Left lung (tissue), 10 donors: ENCODE results near the gene WNT10A. TPM values are rescaled to one million over a fixed set of nuclear protein-coding genes. Genes with fewer than 3 reads are reported as not detected.
"Not testable (repeated sequence)": the region's sequence is repeated elsewhere in the genome, so short reads cannot be mapped to it uniquely, and the experiment has no call there.

Experiments
- ATAC-seq: fragments of 200-7000 bp; cut with Tn5 transposase; one replicate; pipeline ENCODE4 v1.9.1; 2020; ENCODE audit warnings: moderate library complexity
- DNase-seq, 4 donors: peaks; one replicate each; pipeline ENCODE4 v3.0.0-alpha.2; 2013 to 2020
- H3K27ac ChIP-seq, 2 donors: fragments of 200-600 bp; sonication (generic) in 1 of 2; one replicate each; pipeline versions ENCODE4 v1.5.0 to v1.8.0; 2020 to 2021
- H3K27me3 ChIP-seq, 2 donors: fragments of 200-600 bp; sonication (generic) in 1 of 2; one replicate each; pipeline versions ENCODE4 v1.5.0 to v1.8.0; 2020 to 2021
- H3K36me3 ChIP-seq, 2 donors: fragments of 200-600 bp; sonication (generic) in 1 of 2; one replicate each; pipeline versions ENCODE4 v1.5.0 to v1.8.0; 2020 to 2021
- H3K4me1 ChIP-seq, 2 donors: fragments of 200-600 bp; one replicate each; pipeline ENCODE4 v1.8.0; 2021
- H3K4me3 ChIP-seq, 2 donors: fragments of 200-600 bp; sonication (generic) in 1 of 2; one replicate each; pipeline versions ENCODE4 v1.5.0 to v1.8.0; 2020 to 2021; ENCODE audit warnings: mild to moderate bottlenecking in 1 of 2
- H3K9me3 ChIP-seq, 2 donors: fragments of 200-600 bp; sonication (generic) in 1 of 2; one replicate each; pipeline versions ENCODE4 v1.5.0 to v1.8.0; 2020 to 2021
- CTCF ChIP-seq, 2 donors: fragments of 200-600 bp; sonication (generic) in 1 of 2; IDR thresholded peaks; one replicate each; pipeline versions ENCODE4 v1.5.0 to v1.8.0; 2021; ENCODE audit warnings: antibody characterized with exemption in 2 of 2
- intact Hi-C, 2 donors: fragments of 100-400 bp; cut with DNase I; formaldehyde crosslinking; loops; one replicate each; pipeline versions ENCODE4 v1.11.2 to v1.14.2; 2022
- polyA plus RNA-seq, 6 donors: library from polyadenylated mRNA; unstranded; fragments of 120-200 nt; gene quantifications; one replicate each; pipeline ENCODE4 v1.2.1, GENCODE V29; 2013; ENCODE audit not compliant: insufficient read length in 6 of 6
- total RNA-seq, 2 donors: library from RNA; stranded (reverse); fragmentation: NEBNext Ultra II Directional; extraction: Animal tissue kit (Norgen Biotek cat#: 25700); gene quantifications; one replicate each; pipeline ENCODE4 v1.2.1, GENCODE V29; 2021
- donor health status: DM: no; HTN: yes; CAD: no.
- donor health status: DM: no; HTN: no; CAD: no.

WNT10A gene
- total and polyA plus RNA-seq, 8 donors = 0.17 to 1.1 (median 0.38) TPM; not detected in 1

- Histone ChIP-seq H3K27ac (no peak overlapping the region), H3K36me3 (no peaks in the 10 kb centered on the region), H3K4me1 (no peaks in the 10 kb centered on the region), H3K9me3 (peaks cover 0 to 7% of the 10 kb centered on the region in 2 donors), H3K27me3 (peaks cover 0 to 39% of the 10 kb centered on the region in 2 donors), H3K4me3 (no peak overlapping the region)
- TF ChIP-seq CTCF (IDR thresholded peaks at IDR 0.05) = no peak
- no peak for DNase-seq
- ATAC-seq = no peak
- intact Hi-C loops = no loop called here
These were observed 47.2 kb downstream of the WNT10A start for GRCh38 chr2:218927876-218928275.

GRCh38 chr2:218930488-218930887 lies 49.8 kb downstream of the WNT10A start:
- H3K4me1 ChIP-seq, DNase-seq, H3K27ac ChIP-seq, H3K4me3 ChIP-seq, ATAC-seq, H3K36me3 ChIP-seq, intact Hi-C loops, H3K9me3 ChIP-seq: not testable (repeated sequence)
- H3K27me3 ChIP-seq = peaks cover 0 to 41% of the 10 kb centered on the region in 2 donors

- ATAC-seq, intact Hi-C loops, H3K4me3 ChIP-seq, H3K36me3 ChIP-seq, H3K4me1 ChIP-seq, DNase-seq, H3K27ac ChIP-seq, H3K9me3 ChIP-seq: not testable (repeated sequence)
- H3K27me3 ChIP-seq = peaks cover 0 to 40% of the 10 kb centered on the region in 2 donors
These were observed 51.1 kb downstream of the WNT10A start for GRCh38 chr2:218931751-218932150.

Other genes with a start within 250 kb of the WNT10A start
- 10 to 100 TPM; 23.8 to 26.3 TPM for gene ZNF142, start 221.2 kb upstream of the WNT10A start, total RNA-seq
- 10 to 100 TPM; 17.0 to 22.3 (median 18.5) TPM for gene ZNF142, start 221.2 kb upstream of the WNT10A start, polyA plus RNA-seq
- gene BCS1L, start 221.2 kb upstream of the WNT10A start, total RNA-seq = 10 to 100 TPM; 27.1 to 52.2 TPM
- 10 to 100 TPM; 50.7 to 59.6 (median 55.5) TPM for gene BCS1L, start 221.2 kb upstream of the WNT10A start, polyA plus RNA-seq
- 10 to 100 TPM; 15.5 to 19.3 TPM for gene RNF25, start 208.8 kb upstream of the WNT10A start, total RNA-seq
- gene RNF25, start 208.8 kb upstream of the WNT10A start, polyA plus RNA-seq = 10 to 100 TPM; 36.5 to 40.8 (median 38.2) TPM
- gene STK36, start 208.8 kb upstream of the WNT10A start, total RNA-seq = 10 to 100 TPM; 40.1 to 49.8 TPM
- gene STK36, start 208.8 kb upstream of the WNT10A start, polyA plus RNA-seq = 100 to 1,000 TPM in 1 of 6 donors, 10 to 100 TPM in 5; 74.0 to 112 (median 97.9) TPM
- 10 to 100 TPM; 26.0 to 38.4 TPM for gene TTLL4, start 170.0 kb upstream of the WNT10A start, total RNA-seq
- 10 to 100 TPM; 34.0 to 52.0 (median 43.0) TPM for gene TTLL4, start 170.0 kb upstream of the WNT10A start, polyA plus RNA-seq
- 10 to 100 TPM; 77.9 to 95.9 TPM for gene CYP27A1, start 98.7 kb upstream of the WNT10A start, total RNA-seq
- gene CYP27A1, start 98.7 kb upstream of the WNT10A start, polyA plus RNA-seq = 10 to 100 TPM; 24.3 to 32.3 (median 29.1) TPM
- not detected for gene PRKAG3, start 49.0 kb upstream of the WNT10A start, total RNA-seq
- under 1 TPM in 1 of 6 donors, not detected in 5; 0.08 TPM for gene PRKAG3, start 49.0 kb upstream of the WNT10A start, polyA plus RNA-seq
- gene WNT6, start 21.0 kb upstream of the WNT10A start, total RNA-seq = not detected
- gene WNT6, start 21.0 kb upstream of the WNT10A start, polyA plus RNA-seq = under 1 TPM in 1 of 6 donors, not detected in 5; 0.07 TPM
- gene CDK5R2, start 78.8 kb downstream of the WNT10A start, total RNA-seq = not detected
- under 1 TPM; 0.13 to 0.30 (median 0.17) TPM for gene CDK5R2, start 78.8 kb downstream of the WNT10A start, polyA plus RNA-seq
- gene FEV, start 104.3 kb downstream of the WNT10A start, total RNA-seq = not detected
- not detected for gene FEV, start 104.3 kb downstream of the WNT10A start, polyA plus RNA-seq
- gene CRYBA2, start 112.6 kb downstream of the WNT10A start, total RNA-seq = not detected
- under 1 TPM in 1 of 6 donors, not detected in 5; 0.22 TPM for gene CRYBA2, start 112.6 kb downstream of the WNT10A start, polyA plus RNA-seq
- 1 to 10 TPM in 1 of 2 donors, not detected in 1; 4.3 TPM for gene CFAP65, start 160.7 kb downstream of the WNT10A start, total RNA-seq
- gene CFAP65, start 160.7 kb downstream of the WNT10A start, polyA plus RNA-seq = 1 to 10 TPM in 5 of 6 donors, under 1 TPM in 1; 0.83 to 4.3 (median 2.9) TPM
- 1 to 10 TPM; 1.0 to 1.7 TPM for gene IHH, start 180.1 kb downstream of the WNT10A start, total RNA-seq
- 1 to 10 TPM; 1.7 to 3.7 (median 2.1) TPM for gene IHH, start 180.1 kb downstream of the WNT10A start, polyA plus RNA-seq